ENCODE measurements around the gene NRXN3.

NRXN3 gene

GRCh38 chr14:79552778-79553177, 1382.6 kb downstream of the NRXN3 start:
- H3K27ac ChIP-seq (ENCODE audit: extremely low read depth, low read depth, low read length) = no peak overlapping the region
- ChIA-PET CTCF (interaction anchor here (0.9 kb wide), 1 partner anchor 18 kb away, joined by 3 read pairs; no protein-coding TSS in a partner anchor), POLR2A (interaction anchor here (1.0 kb wide), 1 partner anchor 10 kb away, joined by 4 read pairs; no protein-coding TSS in a partner anchor)
- H3K4me3 ChIP-seq (ENCODE audit: low read depth, low read length) = no peak overlapping the region
- H3K36me3 ChIP-seq (ENCODE audit: control insufficient read depth in 2 of 2, insufficient read depth in 1 of 2, low read length in 2 of 2) = no peaks in the 10 kb centered on the region
- TF ChIP-seq ZNF558 (tag by site-specific recombination; IDR thresholded peaks at IDR 0.05) (no peak), PRDM1 (tag by site-specific recombination; IDR thresholded peaks at IDR 0.05) (0 out of 2 replicates have a peak, but pooled peaks have one; percentile 6)
- peaks cover 5% of the 10 kb centered on the region; the same call in 1 of the 2 replicates for H3K4me1 ChIP-seq (ENCODE audit: control insufficient read depth, insufficient read depth, low read length)
- no peaks in the 10 kb centered on the region for H3K9me3 ChIP-seq (ENCODE audit: control insufficient read depth, insufficient read depth, low read depth, low read length)

GRCh38 chr14:79554816-79555215, 1384.6 kb downstream of the NRXN3 start:
- no peak overlapping the region for H3K27ac ChIP-seq (ENCODE audit: extremely low read depth, low read depth, low read length)
- no peak for TF ChIP-seq ZNF19 (tag by site-specific recombination; IDR thresholded peaks at IDR 0.05; ENCODE audit: low read depth)
- TF ChIP-seq ATF2 (tag by site-specific recombination; IDR thresholded peaks at IDR 0.05; ENCODE audit: low read depth) = peak; percentile 46; the same call in 1 of the 2 replicates
- H3K4me1 ChIP-seq (ENCODE audit: control insufficient read depth, insufficient read depth, low read length) = peaks cover 5% of the 10 kb centered on the region; the same call in 1 of the 2 replicates
- H3K9me3 ChIP-seq (ENCODE audit: control insufficient read depth, insufficient read depth, low read depth, low read length) = no peaks in the 10 kb centered on the region
- POLR2A ChIA-PET = no interaction called here
- CTCF ChIA-PET = interaction anchor here (1.6 kb wide), 1 partner anchor 11 kb away, joined by 4 read pairs; no protein-coding TSS in a partner anchor
- no peaks in the 10 kb centered on the region for H3K36me3 ChIP-seq (ENCODE audit: control insufficient read depth in 2 of 2, insufficient read depth in 1 of 2, low read length in 2 of 2)
- H3K4me3 ChIP-seq (ENCODE audit: low read depth, low read length) = no peak overlapping the region

- no peak for TF ChIP-seq RBAK (tag by site-specific recombination; IDR thresholded peaks at IDR 0.05)
- peak; percentile 49 for TF ChIP-seq PRDM10 (tag by site-specific recombination; IDR thresholded peaks at IDR 0.05)
- TF ChIP-seq ZNF626 (tag by site-specific recombination; IDR thresholded peaks at IDR 0.05) = no peak
- TF ChIP-seq ZNF571 (tag by site-specific recombination; IDR thresholded peaks at IDR 0.05) = no peak
- TF ChIP-seq ZNF121 (tag by site-specific recombination; IDR thresholded peaks at IDR 0.05) = no peak
- no peak for TF ChIP-seq TCF7L2 (IDR thresholded peaks at IDR 0.05; ENCODE audit: borderline replicate concordance, low read depth, low read length)
- TF ChIP-seq SCRT1 (tag by site-specific recombination; IDR thresholded peaks at IDR 0.05; ENCODE audit: borderline replicate concordance) = no peak
- TF ChIP-seq ZNF416 (tag by site-specific recombination; IDR thresholded peaks at IDR 0.05) = no peak
- TF ChIP-seq ZFHX2 (tag by site-specific recombination; conservative IDR thresholded peaks at IDR 0.05) = peak; percentile 22; the same call in 1 of the 2 replicates
- TF ChIP-seq BCL11A (tag by site-specific recombination; IDR thresholded peaks at IDR 0.05; ENCODE audit: low read depth) = no peak
- TF ChIP-seq ZNF239 (tag by site-specific recombination; IDR thresholded peaks at IDR 0.05) = no peak
- no peak for TF ChIP-seq ZNF48 (tag by site-specific recombination; IDR thresholded peaks at IDR 0.05)
- TF ChIP-seq ZFP3 (tag by site-specific recombination; IDR thresholded peaks at IDR 0.05; ENCODE audit: low read depth) = peak; percentile 63; the same call in 1 of the 2 replicates
- TF ChIP-seq ZBTB6 (tag by site-specific recombination; IDR thresholded peaks at IDR 0.05) = no peak
- no peak overlapping the region for H3K27ac ChIP-seq (ENCODE audit: extremely low read depth, low read depth, low read length)
- H3K4me1 ChIP-seq (ENCODE audit: control insufficient read depth, insufficient read depth, low read length) = peaks cover 5% of the 10 kb centered on the region; the same call in 1 of the 2 replicates
- no peaks in the 10 kb centered on the region for H3K36me3 ChIP-seq (ENCODE audit: control insufficient read depth in 2 of 2, insufficient read depth in 1 of 2, low read length in 2 of 2)
- ChIA-PET CTCF (no interaction called here), POLR2A (no interaction called here)
- H3K4me3 ChIP-seq (ENCODE audit: low read depth, low read length) = no peak overlapping the region
- no peaks in the 10 kb centered on the region for H3K9me3 ChIP-seq (ENCODE audit: control insufficient read depth, insufficient read depth, low read depth, low read length)
Measured at GRCh38 chr14:79555429-79555828, 1385.3 kb downstream of the NRXN3 start.
